ENCODE data around the gene RBFOX2.

DNA sequence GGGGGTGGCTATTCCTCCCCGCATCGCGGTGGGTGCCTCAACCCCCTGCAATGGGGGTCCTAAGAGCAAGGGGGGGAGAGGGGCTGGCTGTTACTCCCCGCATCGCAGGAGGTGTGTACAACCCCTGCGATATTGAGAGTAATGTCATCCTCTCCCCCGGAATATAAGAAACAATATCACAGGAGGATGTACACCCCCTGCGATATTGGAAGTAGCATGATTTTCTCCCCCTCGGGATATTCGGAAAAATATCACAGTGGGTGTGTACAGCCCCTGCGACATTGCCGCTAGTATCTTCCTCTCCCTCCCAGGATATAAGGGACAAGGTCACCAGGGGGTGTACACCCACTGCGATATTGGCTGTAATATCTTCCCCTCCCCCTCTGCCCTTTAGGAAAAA lies 333.4 kb downstream of the RBFOX2 start:
- TF ChIP-seq FOXM1 (IDR thresholded peaks at IDR 0.05; ENCODE audit: borderline replicate concordance, low read depth) (no peak), YY1 (IDR thresholded peaks at IDR 0.05; ENCODE audit: low read depth) (no peak), RAD21 (IDR thresholded peaks at IDR 0.05; ENCODE audit: low read depth) (no peak)
- TF ChIP-seq, protein P1, sequence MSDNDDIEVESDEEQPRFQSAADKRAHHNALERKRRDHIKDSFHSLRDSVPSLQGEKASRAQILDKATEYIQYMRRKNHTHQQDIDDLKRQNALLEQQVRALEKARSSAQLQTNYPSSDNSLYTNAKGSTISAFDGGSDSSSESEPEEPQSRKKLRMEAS (IDR thresholded peaks at IDR 0.05), result no peak
- TF ChIP-seq, protein P2, sequence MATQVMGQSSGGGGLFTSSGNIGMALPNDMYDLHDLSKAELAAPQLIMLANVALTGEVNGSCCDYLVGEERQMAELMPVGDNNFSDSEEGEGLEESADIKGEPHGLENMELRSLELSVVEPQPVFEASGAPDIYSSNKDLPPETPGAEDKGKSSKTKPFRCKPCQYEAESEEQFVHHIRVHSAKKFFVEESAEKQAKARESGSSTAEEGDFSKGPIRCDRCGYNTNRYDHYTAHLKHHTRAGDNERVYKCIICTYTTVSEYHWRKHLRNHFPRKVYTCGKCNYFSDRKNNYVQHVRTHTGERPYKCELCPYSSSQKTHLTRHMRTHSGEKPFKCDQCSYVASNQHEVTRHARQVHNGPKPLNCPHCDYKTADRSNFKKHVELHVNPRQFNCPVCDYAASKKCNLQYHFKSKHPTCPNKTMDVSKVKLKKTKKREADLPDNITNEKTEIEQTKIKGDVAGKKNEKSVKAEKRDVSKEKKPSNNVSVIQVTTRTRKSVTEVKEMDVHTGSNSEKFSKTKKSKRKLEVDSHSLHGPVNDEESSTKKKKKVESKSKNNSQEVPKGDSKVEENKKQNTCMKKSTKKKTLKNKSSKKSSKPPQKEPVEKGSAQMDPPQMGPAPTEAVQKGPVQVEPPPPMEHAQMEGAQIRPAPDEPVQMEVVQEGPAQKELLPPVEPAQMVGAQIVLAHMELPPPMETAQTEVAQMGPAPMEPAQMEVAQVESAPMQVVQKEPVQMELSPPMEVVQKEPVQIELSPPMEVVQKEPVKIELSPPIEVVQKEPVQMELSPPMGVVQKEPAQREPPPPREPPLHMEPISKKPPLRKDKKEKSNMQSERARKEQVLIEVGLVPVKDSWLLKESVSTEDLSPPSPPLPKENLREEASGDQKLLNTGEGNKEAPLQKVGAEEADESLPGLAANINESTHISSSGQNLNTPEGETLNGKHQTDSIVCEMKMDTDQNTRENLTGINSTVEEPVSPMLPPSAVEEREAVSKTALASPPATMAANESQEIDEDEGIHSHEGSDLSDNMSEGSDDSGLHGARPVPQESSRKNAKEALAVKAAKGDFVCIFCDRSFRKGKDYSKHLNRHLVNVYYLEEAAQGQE (IDR thresholded peaks at IDR 0.05; ENCODE audit: low read depth), result no peak

All from Ishikawa (cell line).